ENCODE data around the gene SMIM22. TPM values are rescaled to one million over a fixed set of nuclear protein-coding genes. Genes with fewer than 3 reads are reported as not detected.

SMIM22 gene
- total RNA-seq, 1 donor from 2014 or later, result not detected

DNA sequence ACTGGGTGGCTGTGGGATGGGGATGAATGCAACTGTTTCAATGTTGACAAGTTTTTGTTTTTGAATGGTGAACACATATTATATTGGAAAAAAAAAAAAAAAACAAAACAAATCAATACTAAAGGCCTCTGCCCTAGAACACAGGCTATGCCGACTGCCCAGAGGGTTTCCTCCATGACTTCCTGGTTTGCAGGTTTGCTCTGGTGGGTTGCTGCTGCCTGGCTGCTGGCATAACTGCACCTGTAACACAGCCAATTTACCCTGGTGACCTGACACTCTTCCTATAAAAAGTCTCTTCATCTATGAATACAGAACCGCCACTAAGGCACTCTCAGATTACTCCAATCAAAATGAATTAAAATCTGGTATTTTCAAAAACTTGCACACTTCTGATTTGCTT lies 41.6 kb downstream of the SMIM22 start:
- Mint-ChIP-seq H3K9me3 (ENCODE audit: unreplicated experiment) (no peaks in the 10 kb centered on the region), H3K4me3 (ENCODE audit: unreplicated experiment) (no peak overlapping the region), H3K4me1 (ENCODE audit: low read depth, unreplicated experiment) (no peaks in the 10 kb centered on the region), H3K27me3 (ENCODE audit: low read depth, unreplicated experiment) (no peaks in the 10 kb centered on the region), H3K36me3 (ENCODE audit: low read depth, unreplicated experiment) (peaks cover 8% of the 10 kb centered on the region), H3K27ac (ENCODE audit: unreplicated experiment) (peak overlapping the region; percentile 8)
- DNase-seq (ENCODE audit: low read depth) (no peak), FAIRE-seq (no peak)
- Histone ChIP-seq H3K27me3 (ENCODE audit: insufficient read depth, low read length) (no peaks in the 10 kb centered on the region), H3K36me3 (ENCODE audit: insufficient read depth, low read length) (peaks cover 49% of the 10 kb centered on the region), H3K79me2 (ENCODE audit: insufficient read depth, low read length) (peaks cover 27% of the 10 kb centered on the region), H3K4me2 (ENCODE audit: low read length) (no peak overlapping the region), H4K20me1 (ENCODE audit: insufficient read depth, low read length) (peaks cover 68% of the 10 kb centered on the region), H3K4me3 (ENCODE audit: insufficient read depth, low read depth, low read length) (no peak overlapping the region), H2AFZ (ENCODE audit: low read depth, low read length) (no peak overlapping the region), H3K9me3 (ENCODE audit: insufficient read depth, low read depth, low read length) (no peaks in the 10 kb centered on the region), H3K4me1 (ENCODE audit: insufficient read depth, low read length) (no peaks in the 10 kb centered on the region), H3K27ac (ENCODE audit: low read depth, low read length) (no peak overlapping the region), H3K9ac (ENCODE audit: low read length) (no peak overlapping the region)
- TF ChIP-seq CTCF (IDR thresholded peaks at IDR 0.05; ENCODE audit: insufficient read depth, low read depth, low read length) (no peak), EZH2 (IDR thresholded peaks at IDR 0.05; ENCODE audit: insufficient read depth, low read length) (no peak)

DNA sequence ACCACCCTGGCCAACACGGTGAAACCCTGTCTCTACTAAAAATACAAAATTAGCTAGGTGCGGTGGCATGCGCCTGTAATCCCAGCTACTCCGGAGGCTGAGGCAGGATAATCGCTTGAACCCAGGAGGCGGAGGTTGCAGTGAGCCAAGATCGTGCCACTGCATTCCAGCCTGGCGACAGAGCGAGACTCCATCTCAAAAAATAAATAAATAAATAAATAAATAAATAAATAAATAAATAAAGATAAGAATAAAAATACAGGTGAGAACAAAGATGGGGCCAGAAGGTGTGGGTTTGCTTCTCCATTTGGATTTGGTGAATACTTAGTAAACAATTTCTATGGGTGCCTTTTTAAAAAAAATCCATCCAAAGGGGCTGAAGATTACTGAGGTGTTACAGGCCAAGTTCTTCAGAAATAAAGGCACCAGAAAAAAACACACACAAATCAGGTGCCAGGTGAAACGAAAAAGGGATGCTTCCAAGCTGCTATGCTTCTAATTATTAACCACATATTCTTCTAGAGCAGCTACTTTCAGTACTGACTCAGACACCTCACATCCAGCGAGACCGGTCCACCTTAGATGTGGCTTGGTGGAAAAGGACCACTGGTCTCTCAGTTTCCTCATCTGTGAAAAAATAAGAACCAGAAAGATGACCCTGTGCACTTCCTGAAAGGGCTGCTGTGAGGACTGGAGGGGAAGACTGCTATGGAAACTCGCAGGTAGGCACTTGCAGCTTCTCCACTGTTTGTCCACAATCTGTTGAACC lies 42.7 kb downstream of the SMIM22 start:
- Mint-ChIP-seq H3K27ac (ENCODE audit: unreplicated experiment) (no peak overlapping the region), H3K36me3 (ENCODE audit: low read depth, unreplicated experiment) (peaks cover 8% of the 10 kb centered on the region), H3K27me3 (ENCODE audit: low read depth, unreplicated experiment) (no peaks in the 10 kb centered on the region), H3K4me1 (ENCODE audit: low read depth, unreplicated experiment) (no peaks in the 10 kb centered on the region), H3K9me3 (ENCODE audit: unreplicated experiment) (no peaks in the 10 kb centered on the region), H3K4me3 (ENCODE audit: unreplicated experiment) (no peak overlapping the region)
- Histone ChIP-seq H3K9me3 (ENCODE audit: insufficient read depth, low read depth, low read length) (no peaks in the 10 kb centered on the region), H4K20me1 (ENCODE audit: insufficient read depth, low read length) (peaks cover 66% of the 10 kb centered on the region), H3K4me1 (ENCODE audit: insufficient read depth, low read length) (no peaks in the 10 kb centered on the region), H3K9ac (ENCODE audit: low read length) (no peak overlapping the region), H2AFZ (ENCODE audit: low read depth, low read length) (no peak overlapping the region), H3K36me3 (ENCODE audit: insufficient read depth, low read length) (peaks cover 42% of the 10 kb centered on the region), H3K4me2 (ENCODE audit: low read length) (no peak overlapping the region), H3K27me3 (ENCODE audit: insufficient read depth, low read length) (no peaks in the 10 kb centered on the region), H3K27ac (ENCODE audit: low read depth, low read length) (no peak overlapping the region), H3K79me2 (ENCODE audit: insufficient read depth, low read length) (peaks cover 29% of the 10 kb centered on the region), H3K4me3 (ENCODE audit: insufficient read depth, low read depth, low read length) (no peak overlapping the region)
- TF ChIP-seq EZH2 (IDR thresholded peaks at IDR 0.05; ENCODE audit: insufficient read depth, low read length), result no peak
- TF ChIP-seq CTCF (IDR thresholded peaks at IDR 0.05; ENCODE audit: insufficient read depth, low read depth, low read length), result no peak
- DNase-seq (ENCODE audit: low read depth) (no peak), FAIRE-seq (no peak)

- Histone ChIP-seq H3K36me3 (ENCODE audit: insufficient read depth, low read length) (peaks cover 48% of the 10 kb centered on the region), H3K79me2 (ENCODE audit: insufficient read depth, low read length) (peaks cover 33% of the 10 kb centered on the region)
- no peak overlapping the region for H3K27ac Mint-ChIP-seq (ENCODE audit: unreplicated experiment)
Observed at GRCh38 chr16:4839942-4840341, 44.8 kb downstream of the SMIM22 start.

More at GRCh38 chr16:4839942-4840341, 44.8 kb downstream of the SMIM22 start:
- Mint-ChIP-seq H3K4me1 (ENCODE audit: low read depth, unreplicated experiment) (peaks cover 3% of the 10 kb centered on the region), H3K4me3 (ENCODE audit: unreplicated experiment) (no peak overlapping the region), H3K9me3 (ENCODE audit: unreplicated experiment) (no peaks in the 10 kb centered on the region), H3K36me3 (ENCODE audit: low read depth, unreplicated experiment) (peaks cover 8% of the 10 kb centered on the region), H3K27me3 (ENCODE audit: low read depth, unreplicated experiment) (no peaks in the 10 kb centered on the region)
- Histone ChIP-seq H3K4me3 (ENCODE audit: insufficient read depth, low read depth, low read length) (no peak overlapping the region), H2AFZ (ENCODE audit: low read depth, low read length) (no peak overlapping the region), H4K20me1 (ENCODE audit: insufficient read depth, low read length) (peaks cover 64% of the 10 kb centered on the region), H3K9me3 (ENCODE audit: insufficient read depth, low read depth, low read length) (no peaks in the 10 kb centered on the region), H3K27ac (ENCODE audit: low read depth, low read length) (no peak overlapping the region), H3K27me3 (ENCODE audit: insufficient read depth, low read length) (no peaks in the 10 kb centered on the region), H3K4me2 (ENCODE audit: low read length) (no peak overlapping the region), H3K9ac (ENCODE audit: low read length) (no peak overlapping the region), H3K4me1 (ENCODE audit: insufficient read depth, low read length) (no peaks in the 10 kb centered on the region)
- TF ChIP-seq EZH2 (IDR thresholded peaks at IDR 0.05; ENCODE audit: insufficient read depth, low read length), result no peak
- TF ChIP-seq CTCF (IDR thresholded peaks at IDR 0.05; ENCODE audit: insufficient read depth, low read depth, low read length), result no peak
- FAIRE-seq (no peak), DNase-seq (ENCODE audit: low read depth) (no peak)
